GM12875 (cell line): Measurements from ENCODE around the gene IRF1.

Source experiments
- H3K4me3 ChIP-seq: one replicate; pipeline ENCODE4 v1.5.1; 2011; ENCODE audit warnings: low read depth, low read length, control low read depth
- CTCF ChIP-seq: IDR thresholded peaks from 2 replicates; pipeline ENCODE4 v1.5.1; 2011; ENCODE audit warnings: low read depth, mild to moderate bottlenecking, control low read depth, inconsistent platforms, low read length, moderate library complexity, borderline replicate concordance; ENCODE audit not compliant: insufficient read depth

IRF1 gene

GRCh38 chr5:132475987-132476875 lies 14.3 kb downstream of the IRF1 start:
- TF ChIP-seq CTCF: no peak
- no peak overlapping the region for H3K4me3 ChIP-seq

DNA sequence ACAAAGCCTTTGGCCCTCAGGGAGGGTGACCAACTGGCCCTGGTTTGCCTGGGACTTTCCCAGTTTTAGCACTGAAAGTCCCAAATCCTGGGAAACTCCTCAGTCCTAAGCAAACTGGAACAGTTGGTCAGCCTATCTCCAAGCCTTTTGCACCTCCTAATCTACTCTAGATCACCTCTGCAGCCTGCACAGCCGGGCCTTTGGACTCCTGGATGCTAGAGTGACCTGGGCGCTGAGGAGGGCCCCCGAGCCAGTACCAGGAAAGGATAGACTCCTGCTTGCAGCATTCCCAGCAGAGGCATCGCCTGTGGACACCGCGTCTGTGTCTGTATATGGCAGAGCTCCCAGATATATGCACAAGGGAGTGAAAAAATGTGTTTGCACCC lies 15.1 kb downstream of the IRF1 start:
- H3K4me3 ChIP-seq: no peak overlapping the region
- TF ChIP-seq CTCF: no peak

DNA sequence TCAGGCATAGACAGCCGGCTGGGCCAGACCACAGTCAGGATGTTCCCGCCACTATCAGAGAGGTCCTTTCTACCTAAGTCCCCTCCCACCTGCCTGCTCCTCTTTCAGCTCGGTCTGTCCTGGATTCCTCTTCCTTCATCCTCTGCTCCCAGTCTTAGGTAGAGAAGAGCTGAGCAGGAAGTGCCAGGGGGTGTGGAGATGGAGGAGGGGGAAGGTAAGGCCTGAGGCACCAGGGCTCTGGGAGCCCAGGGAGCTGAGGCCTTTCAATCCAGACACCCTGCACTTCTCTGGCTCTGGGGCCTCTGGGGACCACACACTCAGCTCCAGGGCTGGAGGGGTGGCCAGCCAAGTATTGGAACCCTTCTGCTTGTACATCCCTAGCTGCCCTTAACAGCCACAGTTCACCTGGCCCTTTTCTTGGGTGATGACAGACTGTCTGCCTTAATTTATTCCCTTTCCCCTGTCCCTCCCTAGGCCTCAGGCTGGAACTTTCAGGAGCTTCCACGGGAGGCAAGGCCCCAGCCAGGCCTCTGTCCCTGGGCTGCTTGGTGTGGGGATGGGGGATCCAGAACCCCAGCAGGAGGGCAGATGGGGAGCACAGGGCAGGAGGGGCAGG lies 15.6 kb downstream of the IRF1 start:
- no peak for TF ChIP-seq CTCF
- no peak overlapping the region for H3K4me3 ChIP-seq

DNA sequence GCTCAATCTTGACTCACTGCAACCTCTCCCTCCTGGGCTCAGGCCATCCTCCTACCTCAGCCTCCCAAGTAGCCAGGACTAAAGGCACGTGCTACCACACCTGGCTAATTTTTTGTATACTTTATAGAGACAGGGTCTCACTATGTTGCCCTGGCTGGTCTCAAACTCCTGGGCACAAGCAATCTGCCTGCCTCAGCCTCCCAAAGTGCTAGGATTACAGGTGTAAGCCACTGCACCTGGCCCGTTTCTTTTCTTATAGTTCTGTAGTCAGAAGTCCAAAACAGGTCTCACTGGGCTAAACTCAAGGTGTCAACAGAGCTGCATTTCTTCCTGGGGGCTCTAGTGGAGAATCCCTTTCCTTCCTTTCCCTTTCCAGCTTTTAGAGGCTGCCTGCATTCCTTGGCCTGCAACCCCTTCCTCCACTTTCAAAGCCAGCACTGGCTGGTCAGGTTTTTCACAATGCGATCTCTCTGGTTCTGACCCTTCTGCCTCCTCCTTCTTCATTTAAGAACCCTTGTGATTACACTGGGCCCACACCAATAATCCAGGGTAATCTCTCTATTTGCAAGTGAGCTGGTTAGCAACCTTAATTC lies 16.3 kb downstream of the IRF1 start:
- no peak for TF ChIP-seq CTCF
- H3K4me3 ChIP-seq: no peak overlapping the region

DNA sequence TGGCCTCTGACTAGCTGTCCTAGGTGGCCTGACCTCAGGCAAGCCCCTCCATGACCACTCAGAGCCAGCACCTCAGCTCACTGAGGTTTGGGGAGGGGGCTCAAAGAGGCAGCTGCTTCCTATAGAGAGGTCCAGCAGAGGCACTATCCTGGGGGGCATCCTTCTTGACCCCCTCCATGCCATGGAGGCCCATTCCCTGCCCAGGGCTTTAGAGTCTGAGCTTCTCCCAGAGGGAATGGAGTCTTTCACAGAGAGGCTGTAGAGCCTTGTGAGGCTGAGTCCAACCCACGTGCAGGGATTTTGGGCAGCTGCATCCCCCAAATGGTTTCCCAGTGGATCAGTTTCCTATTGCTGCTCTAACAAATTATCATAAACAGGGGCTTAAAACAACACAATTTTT lies 16.9 kb downstream of the IRF1 start:
- TF ChIP-seq CTCF: no peak
- H3K4me3 ChIP-seq: no peak overlapping the region

DNA sequence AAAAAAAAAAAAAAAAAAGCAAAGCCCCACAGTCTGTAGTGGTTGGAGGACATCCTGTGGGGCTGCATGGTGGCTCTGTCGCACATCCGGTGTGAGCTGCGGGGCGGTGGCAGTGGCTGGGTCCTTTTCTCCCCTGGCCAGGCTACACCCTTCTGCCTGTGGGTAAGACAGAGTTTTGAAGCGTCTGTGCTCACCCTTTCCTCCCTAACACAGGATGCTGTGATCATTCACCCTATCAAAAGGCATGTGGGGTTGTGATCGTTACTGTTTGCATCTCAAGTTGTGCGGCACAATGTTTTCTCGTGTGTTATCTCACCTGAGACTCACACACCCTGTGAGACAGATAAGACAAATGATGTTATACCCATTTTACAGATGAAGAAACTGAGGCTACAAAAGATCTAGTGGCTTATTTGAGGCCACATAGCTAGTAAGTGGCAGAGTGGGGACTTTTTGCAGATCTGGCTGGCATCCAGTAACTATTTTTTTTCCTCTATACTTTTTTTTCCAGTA lies 17.5 kb downstream of the IRF1 start:
- no peak for TF ChIP-seq CTCF
- no peak overlapping the region for H3K4me3 ChIP-seq
